Peyer's patch (tissue), 4 donors: Measurements from ENCODE around the gene SEMA3A. TPM values are rescaled to one million over a fixed set of nuclear protein-coding genes. Genes with fewer than 3 reads are reported as not detected.
"Not testable (repeated sequence)": the region's sequence is repeated elsewhere in the genome, so short reads cannot be mapped to it uniquely, and the experiment has no call there.

Experiments used
- DNase-seq, 3 donors: peaks; one replicate each; pipeline ENCODE4 v3.0.0-alpha.2; 2017 to 2019
- H3K27ac ChIP-seq, 4 donors: fragments of 200-600 bp; sonication (generic); one replicate each; pipeline ENCODE4 v1.5.1; 2016 to 2019
- H3K27me3 ChIP-seq, 2 donors: fragments of 200-600 bp; sonication (generic); one replicate each; pipeline ENCODE4 v1.5.1; 2019
- H3K36me3 ChIP-seq, 3 donors: fragments of 200-600 bp; sonication (generic); one replicate each; pipeline ENCODE4 v1.5.1; 2016 to 2019
- H3K4me1 ChIP-seq, 4 donors: fragments of 200-600 bp; sonication (generic); one replicate each; pipeline ENCODE4 v1.5.1; 2016 to 2019
- H3K4me3 ChIP-seq, 4 donors: fragments of 200-600 bp; sonication (generic); 1 replicate in 3 of 4; 2 replicates in 1 of 4; pipeline ENCODE4 v1.5.1; 2016 to 2019; ENCODE audit warnings: mild to moderate bottlenecking in 1 of 4
- H3K9me3 ChIP-seq, 4 donors: fragments of 200-600 bp; sonication (generic); one replicate each; pipeline ENCODE4 v1.5.1; 2016 to 2019; ENCODE audit warnings: mild to moderate bottlenecking in 1 of 4
- POLR2A ChIP-seq, 2 donors: fragments of 450-650 bp; IDR thresholded peaks; one replicate each; pipeline ENCODE4 v1.5.1; 2017; ENCODE audit warnings: antibody characterized with exemption in 2 of 2, mild to moderate bottlenecking in 2 of 2, moderate library complexity in 2 of 2
- total RNA-seq, 4 donors: library from RNA; depleted of rRNA; stranded (reverse); fragments of >200 nt; gene quantifications; one replicate each; pipeline ENCODE4 v1.1.0, GENCODE V29; 2016
- TF ChIP-seq, protein P1 (sequence below), 6 experiments: fragments of 450-650 bp in 4 of 6; fragments of 200-600 bp in 2 of 6; sonication (generic) in 1 of 6; IDR thresholded peaks; one replicate each; pipeline ENCODE4 v1.5.1; 2017 to 2019; ENCODE audit warnings: antibody characterized with exemption in 6 of 6, mild to moderate bottlenecking in 3 of 6, moderate library complexity in 1 of 6

The SEMA3A gene
- total RNA-seq, 4 donors from 2014 or later: 1.3 to 12.4 (median 3.8) TPM

DNA sequence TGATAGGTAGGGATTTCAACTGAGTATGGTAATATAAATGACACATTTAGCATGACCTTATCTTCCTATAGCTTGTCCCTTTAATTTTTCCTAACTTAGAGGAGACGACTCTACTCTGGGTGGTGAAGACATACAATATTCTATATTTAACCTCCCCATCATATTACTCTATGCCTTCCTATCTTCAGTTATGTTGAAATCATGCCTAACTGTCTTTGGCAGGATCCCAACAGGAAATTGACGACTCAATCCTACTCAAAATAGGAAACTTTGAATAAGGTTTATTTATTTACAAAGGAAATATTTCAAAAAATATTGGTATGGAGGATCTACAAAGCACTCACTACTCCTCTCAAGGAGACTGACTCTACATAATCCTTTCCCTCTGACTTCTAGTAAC is 24.1 kb upstream of the SEMA3A start:
- Histone ChIP-seq H3K4me3 (no peak overlapping the region), H3K4me1 (no peaks in the 10 kb centered on the region), H3K36me3 (no peaks in the 10 kb centered on the region), H3K27me3 (no peaks in the 10 kb centered on the region), H3K9me3 (no peaks in the 10 kb centered on the region), H3K27ac (no peak overlapping the region)
- TF ChIP-seq, protein P1, sequence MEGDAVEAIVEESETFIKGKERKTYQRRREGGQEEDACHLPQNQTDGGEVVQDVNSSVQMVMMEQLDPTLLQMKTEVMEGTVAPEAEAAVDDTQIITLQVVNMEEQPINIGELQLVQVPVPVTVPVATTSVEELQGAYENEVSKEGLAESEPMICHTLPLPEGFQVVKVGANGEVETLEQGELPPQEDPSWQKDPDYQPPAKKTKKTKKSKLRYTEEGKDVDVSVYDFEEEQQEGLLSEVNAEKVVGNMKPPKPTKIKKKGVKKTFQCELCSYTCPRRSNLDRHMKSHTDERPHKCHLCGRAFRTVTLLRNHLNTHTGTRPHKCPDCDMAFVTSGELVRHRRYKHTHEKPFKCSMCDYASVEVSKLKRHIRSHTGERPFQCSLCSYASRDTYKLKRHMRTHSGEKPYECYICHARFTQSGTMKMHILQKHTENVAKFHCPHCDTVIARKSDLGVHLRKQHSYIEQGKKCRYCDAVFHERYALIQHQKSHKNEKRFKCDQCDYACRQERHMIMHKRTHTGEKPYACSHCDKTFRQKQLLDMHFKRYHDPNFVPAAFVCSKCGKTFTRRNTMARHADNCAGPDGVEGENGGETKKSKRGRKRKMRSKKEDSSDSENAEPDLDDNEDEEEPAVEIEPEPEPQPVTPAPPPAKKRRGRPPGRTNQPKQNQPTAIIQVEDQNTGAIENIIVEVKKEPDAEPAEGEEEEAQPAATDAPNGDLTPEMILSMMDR (IDR thresholded peaks at IDR 0.05): no peak
- TF ChIP-seq POLR2A (IDR thresholded peaks at IDR 0.05): no peak
- DNase-seq: no peak

DNA sequence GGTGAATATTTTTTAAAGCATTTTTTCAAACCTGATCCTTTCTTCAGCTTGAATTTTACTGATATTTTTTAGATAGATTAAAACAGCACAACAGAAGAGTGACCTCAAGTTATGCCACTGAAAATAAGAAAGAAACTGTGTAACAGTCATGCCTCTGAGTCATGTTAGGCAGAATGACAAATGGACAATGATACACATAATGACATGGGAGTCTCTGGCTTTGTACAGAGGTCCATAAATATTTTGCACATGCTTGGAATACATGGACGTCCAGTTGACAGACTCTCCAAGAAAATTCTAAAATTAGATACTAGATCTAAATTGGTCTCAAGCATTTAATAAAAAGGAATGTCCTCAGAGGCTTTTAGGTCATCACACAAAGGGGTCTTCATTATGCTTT is 21.9 kb upstream of the SEMA3A start:
- no peak overlapping the region for H3K27ac ChIP-seq
- no peaks in the 10 kb centered on the region for H3K4me1 ChIP-seq
- DNase-seq: no peak
- no peaks in the 10 kb centered on the region for H3K9me3 ChIP-seq
- no peaks in the 10 kb centered on the region for H3K27me3 ChIP-seq
- no peak overlapping the region for H3K4me3 ChIP-seq
- no peak for TF ChIP-seq POLR2A (IDR thresholded peaks at IDR 0.05)
- TF ChIP-seq, protein P1 (IDR thresholded peaks at IDR 0.05): no peak
- no peaks in the 10 kb centered on the region for H3K36me3 ChIP-seq

DNA sequence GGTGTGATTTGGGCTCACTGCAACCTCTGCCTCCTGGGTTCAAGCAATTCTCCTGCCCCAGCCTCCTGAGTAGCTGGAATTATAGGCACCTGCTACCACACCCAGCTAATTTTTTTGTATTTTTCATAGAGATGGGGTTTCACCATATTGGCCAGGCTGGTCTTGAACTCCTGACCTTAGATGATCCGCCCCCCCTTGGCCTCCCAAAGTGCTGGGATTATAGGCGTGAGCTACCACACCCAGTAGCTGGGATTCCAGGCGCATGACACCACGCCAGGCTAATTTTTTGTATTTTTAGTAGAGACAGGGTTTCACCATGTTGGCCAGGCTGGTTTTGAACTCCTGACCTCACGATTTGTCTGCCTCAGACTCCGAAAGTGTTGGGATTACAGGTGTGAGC is 20.2 kb upstream of the SEMA3A start:
- not testable (repeated sequence) for H3K9me3 ChIP-seq, H3K27me3 ChIP-seq, DNase-seq, H3K4me3 ChIP-seq, H3K27ac ChIP-seq, H3K4me1 ChIP-seq, H3K36me3 ChIP-seq

DNA sequence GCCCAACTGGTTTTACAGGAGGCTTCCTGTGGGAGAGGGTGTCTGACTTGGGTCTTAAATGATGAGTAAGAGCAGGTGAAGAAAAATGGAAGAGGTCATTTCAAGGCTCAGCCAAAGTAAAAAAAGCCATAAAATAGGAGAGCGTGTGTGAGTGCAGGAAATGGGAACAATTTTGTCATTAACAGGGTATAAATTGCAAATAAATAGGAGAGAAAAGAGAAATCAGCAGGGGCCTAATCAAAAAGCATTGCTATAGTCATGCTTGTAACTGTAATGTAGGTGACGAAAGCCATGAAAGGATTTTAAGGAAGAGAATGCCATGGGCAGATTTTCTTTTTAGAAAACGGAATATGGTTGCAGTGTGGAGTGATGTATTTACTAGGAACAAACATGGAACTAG is 15.7 kb upstream of the SEMA3A start:
- TF ChIP-seq, protein P1 (IDR thresholded peaks at IDR 0.05): no peak
- TF ChIP-seq POLR2A (IDR thresholded peaks at IDR 0.05): no peak
- Histone ChIP-seq H3K4me3 (no peak overlapping the region), H3K27ac (no peak overlapping the region), H3K4me1 (no peaks in the 10 kb centered on the region), H3K36me3 (no peaks in the 10 kb centered on the region), H3K27me3 (no peaks in the 10 kb centered on the region), H3K9me3 (no peaks in the 10 kb centered on the region)
- DNase-seq: no peak

DNA sequence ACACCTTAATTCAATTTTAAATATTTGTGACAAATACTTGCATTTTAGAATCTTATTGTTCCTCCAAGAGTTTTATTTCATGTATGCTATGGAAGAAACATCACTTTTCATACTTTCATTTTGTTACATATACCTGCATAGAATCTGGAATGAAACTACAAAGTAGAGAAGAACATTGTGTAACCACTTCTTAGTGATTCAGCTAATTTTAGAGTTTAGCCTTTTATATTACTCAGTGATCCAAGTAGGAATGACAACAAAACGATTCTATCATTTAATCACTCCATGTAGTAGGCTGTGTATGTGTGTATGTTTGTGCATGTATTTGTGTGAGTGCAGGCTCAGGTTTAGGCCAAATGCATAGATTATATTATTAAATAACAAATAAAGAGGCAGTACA is 14.4 kb upstream of the SEMA3A start:
- no peak for DNase-seq
- H3K36me3 ChIP-seq: no peaks in the 10 kb centered on the region
- no peak for TF ChIP-seq POLR2A (IDR thresholded peaks at IDR 0.05)

DNA sequence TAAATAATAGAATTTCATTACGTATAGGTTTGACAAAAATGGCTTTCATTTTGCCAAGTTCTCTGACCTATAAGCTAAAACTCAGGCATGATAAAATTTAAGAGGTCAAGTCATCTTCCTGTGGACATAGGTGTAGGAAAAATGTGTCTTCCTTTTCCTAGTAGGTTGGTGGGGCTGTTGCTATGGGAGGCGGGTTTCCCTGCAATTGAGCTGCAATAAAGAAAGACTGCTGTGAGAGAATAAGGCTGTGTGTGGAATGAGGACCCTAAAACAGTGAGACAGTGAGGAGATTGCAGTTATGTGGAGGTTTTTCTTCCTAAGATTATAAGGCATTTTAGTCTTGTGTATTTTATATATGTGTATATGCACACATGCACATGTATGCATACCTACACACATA is 13.0 kb upstream of the SEMA3A start:
- no peak overlapping the region for H3K4me3 ChIP-seq
- H3K36me3 ChIP-seq: no peaks in the 10 kb centered on the region
- no peaks in the 10 kb centered on the region for H3K27me3 ChIP-seq
- no peaks in the 10 kb centered on the region for H3K9me3 ChIP-seq
- H3K27ac ChIP-seq: no peak overlapping the region
- no peak for DNase-seq
- no peak for TF ChIP-seq POLR2A (IDR thresholded peaks at IDR 0.05)
- TF ChIP-seq, protein P1 (IDR thresholded peaks at IDR 0.05): no peak
- H3K4me1 ChIP-seq: no peaks in the 10 kb centered on the region

More for the DNA sequence above, 14.4 kb upstream of the SEMA3A start:
- no peaks in the 10 kb centered on the region for H3K4me1 ChIP-seq
- H3K27ac ChIP-seq: no peak overlapping the region
- H3K9me3 ChIP-seq: no peaks in the 10 kb centered on the region
- no peaks in the 10 kb centered on the region for H3K27me3 ChIP-seq
- no peak overlapping the region for H3K4me3 ChIP-seq

DNA sequence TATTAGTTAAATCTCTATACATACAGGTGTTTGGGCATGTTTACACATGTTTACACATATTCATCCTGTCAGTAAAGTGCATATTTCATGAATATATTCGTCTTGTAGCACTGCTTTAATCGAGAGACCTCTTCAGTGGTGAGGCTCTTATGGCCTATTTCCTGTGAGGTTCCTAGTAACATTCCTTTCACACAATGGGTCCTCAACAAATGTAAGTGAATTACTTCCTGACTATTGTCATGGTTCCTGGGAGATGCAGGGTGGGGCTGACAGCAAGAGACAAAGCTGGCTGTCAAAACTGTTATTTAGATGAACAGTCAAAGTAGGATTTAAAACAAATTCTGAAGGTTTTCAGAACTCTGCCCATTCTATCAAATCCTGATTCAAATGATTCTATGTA is 12.4 kb upstream of the SEMA3A start:
- DNase-seq: no peak
- Histone ChIP-seq H3K27me3 (no peaks in the 10 kb centered on the region), H3K4me1 (no peaks in the 10 kb centered on the region), H3K9me3 (no peaks in the 10 kb centered on the region), H3K27ac (no peak overlapping the region), H3K36me3 (no peaks in the 10 kb centered on the region), H3K4me3 (no peak overlapping the region)
- TF ChIP-seq, protein P1 (IDR thresholded peaks at IDR 0.05): no peak
- TF ChIP-seq POLR2A (IDR thresholded peaks at IDR 0.05): no peak
